Heart left ventricle (tissue), 13 donors: ENCODE measurements around the gene PLCH1.

Experiments used
- CTCF ChIP-seq, 12 donors: fragments of 200-600 bp; sonication (generic) in 4 of 12; IDR thresholded peaks; one replicate each; pipeline versions ENCODE4 v1.5.0 to v1.8.0; 2018 to 2022; ENCODE audit warnings: antibody characterized with exemption in 12 of 12, mild to moderate bottlenecking in 5 of 12
- POLR2A ChIP-seq, 2 donors: fragments of 450-650 bp; IDR thresholded peaks; one replicate each; pipeline ENCODE4 v1.6.1; 2017; ENCODE audit warnings: antibody characterized with exemption in 2 of 2, mild to moderate bottlenecking in 2 of 2, moderate library complexity in 2 of 2
- donor health status: ischemic (EF 13 %, LVEDD 7.1; RV severe dilation, severe dysfunction).
- donor health status: DM: no; HTN: yes; CAD: no.
- donor health status: DM: no; HTN: no; CAD: no.
- donor health status: ischemic (EF 25% LVEDD 6.9; RV normal size, moderate dysfunction).
- donor health status: ischemic (EF 25% LVEDD 5.7; RV mildly dilated, moderate dysfunction).
- donor health status: ischemic (EF 35%, LVEDD 5.7; RV mildly dilated, moderate dysfunction).
- donor health status: nonischemic (EF 11% LVEDD 7.7; RV severe dilation, severe dysfunction).
- donor health status: DM: yes; HTN: yes; CAD: no.
- donor health status: PGD.
- donor health status: ischemic (EF 29% LVEDD 5.4; RV normal size, mild dysfunction).
- donor health status: nonischemic (EF 23%, LVEDD 6.1; RV moderate dilation, normal function).

- no peak for TF ChIP-seq CTCF (IDR thresholded peaks at IDR 0.05)
- no peak for TF ChIP-seq POLR2A (IDR thresholded peaks at IDR 0.05)
Measured at GRCh38 chr3:155651489-155652218, 93.2 kb downstream of the PLCH1 start.
